ENCODE results near the gene RRAD.
"Not testable (repeated sequence)": the region's sequence is repeated elsewhere in the genome, so short reads cannot be mapped to it uniquely, and the experiment has no call there.

RRAD gene

GRCh38 chr16:66898207-66898606, 27.1 kb downstream of the RRAD start:
- DNase-seq: no peak

- not testable (repeated sequence) for DNase-seq
Measured at GRCh38 chr16:66896682-66897081, 28.7 kb downstream of the RRAD start.

- no peak for DNase-seq
Measured at GRCh38 chr16:66895999-66896398, 29.3 kb downstream of the RRAD start.

- no peak for DNase-seq
Measured at GRCh38 chr16:66895689-66895979, 29.7 kb downstream of the RRAD start.

- peak; percentile 13 to 43 (median 26) for DNase-seq
Measured at GRCh38 chr16:66894948-66895688, 30.2 kb downstream of the RRAD start.

- DNase-seq: no peak
Measured at GRCh38 chr16:66894055-66894454, 31.3 kb downstream of the RRAD start.

GRCh38 chr16:66891797-66892196, 33.5 kb downstream of the RRAD start:
- no peak for DNase-seq

GRCh38 chr16:66891360-66891759, 34.0 kb downstream of the RRAD start:
- DNase-seq: no peak

GRCh38 chr16:66890799-66891198, 34.5 kb downstream of the RRAD start:
- no peak for DNase-seq

GRCh38 chr16:66889622-66890021, 35.7 kb downstream of the RRAD start:
- no peak for DNase-seq

GRCh38 chr16:66888647-66889615, 36.4 kb downstream of the RRAD start:
- DNase-seq: no peak

GRCh38 chr16:66886914-66887313, 38.4 kb downstream of the RRAD start:
- no peak for DNase-seq

- DNase-seq: no peak
Measured at GRCh38 chr16:66886321-66886720, 39.0 kb downstream of the RRAD start.

- no peak for DNase-seq
Measured at GRCh38 chr16:66885491-66885890, 39.8 kb downstream of the RRAD start.

- DNase-seq: no peak
Measured at GRCh38 chr16:66882702-66883101, 42.6 kb downstream of the RRAD start.

- DNase-seq: no peak
Measured at GRCh38 chr16:66881964-66882508, 43.3 kb downstream of the RRAD start.

GRCh38 chr16:66881560-66881959, 43.8 kb downstream of the RRAD start:
- DNase-seq: no peak

- DNase-seq: no peak
Measured at GRCh38 chr16:66881014-66881417, 44.3 kb downstream of the RRAD start.

GRCh38 chr16:66880288-66881013, 44.9 kb downstream of the RRAD start, which contains the start of gene PDP2:
TSS of gene PDP2 (plus strand) at chr16:66880515. CDS start at chr16:66884285, 3,770 bp downstream.
- DNase-seq: peak; percentile 78 to 91 (median 86)

- no peak for DNase-seq
Measured at GRCh38 chr16:66878067-66878466, 47.3 kb downstream of the RRAD start.

- peak in 1 of 6 experiments; percentile 2 for DNase-seq
Measured at GRCh38 chr16:66874079-66874775, 51.1 kb downstream of the RRAD start.

- DNase-seq: no peak
Measured at GRCh38 chr16:66873685-66874055, 51.7 kb downstream of the RRAD start.
